Stomach (tissue), 19 donors: ENCODE data around the gene RPL35. TPM values are rescaled to one million over a fixed set of nuclear protein-coding genes. Genes with fewer than 3 reads are reported as not detected.

Experiments used
- DNase-seq, 2 donors: peaks; one replicate each; pipeline versions ENCODE4 v3.0.0 to v3.0.0-alpha.2; 2013 to 2019
- H3K27ac ChIP-seq, 5 donors: fragments of 200-600 bp in 4 of 5; sonication (generic) in 4 of 5; one replicate each; pipeline ENCODE4 v1.5.1; 2013 to 2019; ENCODE audit warnings: mild to moderate bottlenecking in 1 of 5, moderate library complexity in 1 of 5
- H3K27me3 ChIP-seq, 3 donors: fragments of 200-600 bp; sonication (generic); one replicate each; pipeline ENCODE4 v1.5.1; 2017 to 2019; ENCODE audit warnings: mixed run types in 1 of 3
- H3K36me3 ChIP-seq, 4 donors: fragments of 200-600 bp; sonication (generic); 1 replicate in 3 of 4; 2 replicates in 1 of 4; pipeline ENCODE4 v1.5.1; 2016 to 2019
- H3K4me1 ChIP-seq, 4 donors: fragments of 200-600 bp; sonication (generic); one replicate each; pipeline ENCODE4 v1.5.1; 2016 to 2019
- H3K4me3 ChIP-seq, 4 donors: fragments of 200-600 bp; sonication (generic) in 3 of 4; one replicate each; pipeline ENCODE4 v1.5.1; 2016 to 2019; ENCODE audit warnings: mild to moderate bottlenecking in 1 of 4
- H3K9me3 ChIP-seq, 4 donors: fragments of 200-600 bp; sonication (generic); one replicate each; pipeline ENCODE4 v1.5.1; 2016 to 2019
- CTCF ChIP-seq, 7 experiments: fragments of 450-650 bp in 4 of 7; fragments of 200-600 bp in 3 of 7; sonication (generic) in 3 of 7; IDR thresholded peaks; one replicate each; pipeline ENCODE4 v1.5.1; 2016 to 2019; ENCODE audit warnings: antibody characterized with exemption in 7 of 7, control low read depth in 2 of 7, mild to moderate bottlenecking in 1 of 7
- EP300 ChIP-seq: sonication (generic); formaldehyde crosslinking; IDR thresholded peaks from one replicate; pipeline ENCODE4 v1.6.1; 2017; ENCODE audit warnings: antibody characterized with exemption
- POLR2A ChIP-seq, 4 donors: fragments of 450-650 bp; IDR thresholded peaks; one replicate each; pipeline ENCODE4 v1.6.1; 2016; ENCODE audit warnings: antibody characterized with exemption in 4 of 4, control low read depth in 2 of 4, mild to moderate bottlenecking in 1 of 4, moderate library complexity in 1 of 4
- POLR2AphosphoS5 ChIP-seq, 3 donors: sonication (generic); formaldehyde crosslinking; IDR thresholded peaks; one replicate each; pipeline ENCODE4 v1.6.1; 2016; ENCODE audit warnings: antibody characterized with exemption in 3 of 3
- WGBS, 5 donors: extraction: QIAGEN DNeasy Blood & Tissue Kit in 3 of 5; methylation state at CpG; one replicate each; pipeline versions ENCODE4 v1.1.5 to v1.1.7; 2013 to 2018; 5-methylcytosine and 5-hydroxymethylcytosine counted together
- intact Hi-C: fragments of 100-400 bp; cut with DNase I; formaldehyde crosslinking; loops from one replicate; pipeline ENCODE4 v1.15.1; 2023; ENCODE audit warnings: low total_unique reads
- long read RNA-seq, 10 donors: transcript quantifications; one replicate each; lab custom pipeline, GENCODE V29; 2026
- polyA plus RNA-seq, 3 donors: library from polyadenylated mRNA; stranded (reverse); fragments of 200-250 nt; gene quantifications; one replicate each; pipeline ENCODE4 v1.2.3, GENCODE V29; 2013
- total RNA-seq, 5 donors: library from RNA; depleted of rRNA; stranded (reverse); fragments of >200 nt; gene quantifications; one replicate each; pipeline versions ENCODE4 v1.1.0 to v1.2.3, GENCODE V29; 2014 to 2016
- donor health status: healthy with polysubstance abuse.
- donor health status: Bipolar disorder and iron deficiency.
- donor health status: healthy.

RPL35 gene
- total RNA-seq (1,000 to 10,000 TPM in 4 of 5 donors, 100 to 1,000 TPM in 1; 941 to 2,249 (median 1,140) TPM), polyA plus RNA-seq (1,000 to 10,000 TPM; 5,221 to 6,131 (median 5,285) TPM)
- long read RNA-seq, donor 1, transcript RPL35-205 (2 exons, 649 nt): minor isoform, 22 of 517 reads
- long read RNA-seq, donor 1, transcript RPL35-203 (3 exons, 785 nt): minor isoform, 136 of 517 reads
- long read RNA-seq, donor 1, transcript RPL35-201 (4 exons, 455 nt): major isoform, 340 of 517 reads
- long read RNA-seq, donor 1, partial matches to known transcripts: 19 of 517 reads
- long read RNA-seq, donor 1, other reads (novel, unspliced or antisense): 0 of 517 reads
- long read RNA-seq, donor 2, transcript RPL35-201 (4 exons, 455 nt): major isoform, 412 of 596 reads
- long read RNA-seq, donor 2, transcript RPL35-203 (3 exons, 785 nt): minor isoform, 147 of 596 reads
- long read RNA-seq, donor 2, transcript RPL35-205 (2 exons, 649 nt): minor isoform, 12 of 596 reads
- long read RNA-seq, donor 2, partial matches to known transcripts: 25 of 596 reads
- long read RNA-seq, donor 2, other reads (novel, unspliced or antisense): 0 of 596 reads
- long read RNA-seq, donor 3, transcript RPL35-201 (4 exons, 455 nt): major isoform, 510 of 801 reads
- long read RNA-seq, donor 3, transcript RPL35-205 (2 exons, 649 nt): minor isoform, 19 of 801 reads
- long read RNA-seq, donor 3, transcript RPL35-203 (3 exons, 785 nt): minor isoform, 241 of 801 reads
- long read RNA-seq, donor 3, partial matches to known transcripts: 31 of 801 reads
- long read RNA-seq, donor 3, other reads (novel, unspliced or antisense): 0 of 801 reads
- long read RNA-seq, donor 4, transcript RPL35-203 (3 exons, 785 nt): minor isoform, 17 of 89 reads
- long read RNA-seq, donor 4, transcript RPL35-201 (4 exons, 455 nt): major isoform, 71 of 89 reads
- long read RNA-seq, donor 4, partial matches to known transcripts: 0 of 89 reads
- long read RNA-seq, donor 4, other reads (novel, unspliced or antisense): 0 of 89 reads
- long read RNA-seq, donor 5, transcript RPL35-203 (3 exons, 785 nt): minor isoform, 192 of 910 reads
- long read RNA-seq, donor 5, transcript RPL35-201 (4 exons, 455 nt): major isoform, 670 of 910 reads
- long read RNA-seq, donor 5, transcript RPL35-205 (2 exons, 649 nt): minor isoform, 13 of 910 reads
- long read RNA-seq, donor 5, partial matches to known transcripts: 35 of 910 reads
- long read RNA-seq, donor 5, other reads (novel, unspliced or antisense): 0 of 910 reads
- long read RNA-seq, donor 6, transcript RPL35-203 (3 exons, 785 nt): minor isoform, 440 of 1,869 reads
- long read RNA-seq, donor 6, transcript RPL35-201 (4 exons, 455 nt): major isoform, 1,317 of 1,869 reads
- long read RNA-seq, donor 6, transcript RPL35-205 (2 exons, 649 nt): minor isoform, 38 of 1,869 reads
- long read RNA-seq, donor 6, partial matches to known transcripts: 65 of 1,869 reads
- long read RNA-seq, donor 6, other reads (novel, unspliced or antisense): 9 of 1,869 reads
- long read RNA-seq, donor 7, transcript RPL35-203 (3 exons, 785 nt): minor isoform, 284 of 1,258 reads
- long read RNA-seq, donor 7, transcript RPL35-205 (2 exons, 649 nt): minor isoform, 18 of 1,258 reads
- long read RNA-seq, donor 7, transcript RPL35-201 (4 exons, 455 nt): major isoform, 869 of 1,258 reads
- long read RNA-seq, donor 7, partial matches to known transcripts: 82 of 1,258 reads
- long read RNA-seq, donor 7, other reads (novel, unspliced or antisense): 5 of 1,258 reads
- long read RNA-seq, donor 8, transcript RPL35-201 (4 exons, 455 nt): major isoform, 879 of 1,302 reads
- long read RNA-seq, donor 8, transcript RPL35-203 (3 exons, 785 nt): minor isoform, 311 of 1,302 reads
- long read RNA-seq, donor 8, transcript RPL35-205 (2 exons, 649 nt): minor isoform, 35 of 1,302 reads
- long read RNA-seq, donor 8, partial matches to known transcripts: 72 of 1,302 reads
- long read RNA-seq, donor 8, other reads (novel, unspliced or antisense): 5 of 1,302 reads
- long read RNA-seq, donor 9, transcript RPL35-203 (3 exons, 785 nt): minor isoform, 191 of 986 reads
- long read RNA-seq, donor 9, transcript RPL35-201 (4 exons, 455 nt): major isoform, 710 of 986 reads
- long read RNA-seq, donor 9, transcript RPL35-205 (2 exons, 649 nt): minor isoform, 20 of 986 reads
- long read RNA-seq, donor 9, partial matches to known transcripts: 65 of 986 reads
- long read RNA-seq, donor 9, other reads (novel, unspliced or antisense): 0 of 986 reads
- long read RNA-seq, donor 10, transcript RPL35-201 (4 exons, 455 nt): major isoform, 322 of 462 reads
- long read RNA-seq, donor 10, transcript RPL35-205 (2 exons, 649 nt): minor isoform, 19 of 462 reads
- long read RNA-seq, donor 10, transcript RPL35-203 (3 exons, 785 nt): minor isoform, 103 of 462 reads
- long read RNA-seq, donor 10, partial matches to known transcripts: 18 of 462 reads
- long read RNA-seq, donor 10, other reads (novel, unspliced or antisense): 0 of 462 reads

- no peak for TF ChIP-seq CTCF (IDR thresholded peaks at IDR 0.05)
- peak; percentile 88 to 97 (median 91) for TF ChIP-seq POLR2AphosphoS5 (IDR thresholded peaks at IDR 0.05)
- TF ChIP-seq POLR2A (IDR thresholded peaks at IDR 0.05): peak in 1 of 4 donors; percentile 24
- 0 to 1% (median 0%) methylated on average over 42 to 92 of the region's 92 CpGs for WGBS, 5 donors
Measured at GRCh38 chr9:124861342-124862229, at the start of gene RPL35, which contains the start of gene ARPC5L. Gene RPL35 (minus strand): TSS chr9:124861957. CDS start chr9:124861912, 45 bp downstream. Gene ARPC5L (plus strand): TSS chr9:124862130. CDS start chr9:124869291, 7,161 bp downstream.

GRCh38 chr9:124908098-124908497, 46.3 kb upstream of the RPL35 start:
- Histone ChIP-seq H3K27ac (no peak overlapping the region), H3K9me3 (no peaks in the 10 kb centered on the region), H3K4me3 (no peak overlapping the region), H3K27me3 (no peaks in the 10 kb centered on the region), H3K36me3 (peaks cover 19 to 99% (median 91%) of the 10 kb centered on the region in 4 donors), H3K4me1 (peaks cover 0 to 10% (median 3%) of the 10 kb centered on the region in 4 donors)
- no peak for DNase-seq
- no peak for TF ChIP-seq POLR2A (IDR thresholded peaks at IDR 0.05)
- no peak for TF ChIP-seq POLR2AphosphoS5 (IDR thresholded peaks at IDR 0.05)
- intact Hi-C loops: no loop called here
- 77 to 82% (median 80%) methylated on average over 2 of the region's 2 CpGs for WGBS, 5 donors

More at GRCh38 chr9:124861342-124862229, at the start of gene RPL35, which contains the start of gene ARPC5L:
- peaks cover 38 to 44% (median 43%) of the 10 kb centered on the region in 4 donors for H3K36me3 ChIP-seq
- peak within 1 kb of the TSS; percentile 89 to 97 (median 94) for H3K4me3 ChIP-seq
- no peaks in the 10 kb centered on the region for H3K27me3 ChIP-seq
- H3K27ac ChIP-seq: peak within 1 kb of the TSS; percentile 81 to 96 (median 94)
- intact Hi-C loops: no loop called here
- H3K9me3 ChIP-seq: no peaks in the 10 kb centered on the region
- peaks cover 29 to 54% (median 50%) of the 10 kb centered on the region in 4 donors for H3K4me1 ChIP-seq
- peak; percentile 96 to 98 for DNase-seq

GRCh38 chr9:124906966-124907365, 45.2 kb upstream of the RPL35 start:
- H3K4me1 ChIP-seq: peaks cover 0 to 10% (median 3%) of the 10 kb centered on the region in 4 donors
- peaks cover 19 to 98% (median 90%) of the 10 kb centered on the region in 4 donors for H3K36me3 ChIP-seq
- H3K9me3 ChIP-seq: no peaks in the 10 kb centered on the region
- H3K4me3 ChIP-seq: no peak overlapping the region
- intact Hi-C loops: no loop called here
- H3K27me3 ChIP-seq: no peaks in the 10 kb centered on the region
- no peak for DNase-seq
- no peak for TF ChIP-seq EP300
- 20 to 48% (median 38%) methylated on average over 1 of the region's 1 CpG for WGBS, 5 donors
- H3K27ac ChIP-seq: no peak overlapping the region
